Cortex of kidney (tissue), 1 donor: Measurements from ENCODE around the gene TRMT13.
"Not testable (repeated sequence)": the region's sequence is repeated elsewhere in the genome, so short reads cannot be mapped to it uniquely, and the experiment has no call there.

Experiments used
- DNase-seq: peaks from one replicate; lab custom pipeline; 2025; lab: John Stamatoyannopoulos, UW

Gene TRMT13

GRCh38 chr1:100162881-100163280 is 29.9 kb downstream of the TRMT13 start:
- no peak for DNase-seq

DNA sequence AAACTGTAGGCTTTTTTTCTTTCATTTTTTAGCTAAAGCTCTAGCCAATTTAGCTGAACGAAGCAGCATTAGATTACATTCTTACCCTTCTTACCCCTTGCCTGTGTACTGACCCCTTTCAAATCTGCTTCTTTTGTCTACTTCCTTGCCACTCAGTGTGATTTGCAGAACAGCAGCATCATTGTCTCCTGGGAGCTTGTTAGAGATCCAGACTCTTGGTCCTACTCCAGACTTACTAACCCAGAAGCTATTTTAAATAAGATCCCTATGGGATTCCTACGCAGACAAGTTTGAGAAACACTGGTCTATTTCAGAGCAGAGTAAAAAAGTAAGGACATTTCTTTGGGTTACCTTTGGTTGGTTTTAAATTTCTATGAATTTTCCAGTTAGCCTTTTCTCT is 31.3 kb downstream of the TRMT13 start:
- DNase-seq: no peak

- DNase-seq: no peak
Observed at GRCh38 chr1:100164702-100165101, 31.7 kb downstream of the TRMT13 start.

- DNase-seq: no peak
Observed at GRCh38 chr1:100168051-100168450, 35.1 kb downstream of the TRMT13 start.

DNA sequence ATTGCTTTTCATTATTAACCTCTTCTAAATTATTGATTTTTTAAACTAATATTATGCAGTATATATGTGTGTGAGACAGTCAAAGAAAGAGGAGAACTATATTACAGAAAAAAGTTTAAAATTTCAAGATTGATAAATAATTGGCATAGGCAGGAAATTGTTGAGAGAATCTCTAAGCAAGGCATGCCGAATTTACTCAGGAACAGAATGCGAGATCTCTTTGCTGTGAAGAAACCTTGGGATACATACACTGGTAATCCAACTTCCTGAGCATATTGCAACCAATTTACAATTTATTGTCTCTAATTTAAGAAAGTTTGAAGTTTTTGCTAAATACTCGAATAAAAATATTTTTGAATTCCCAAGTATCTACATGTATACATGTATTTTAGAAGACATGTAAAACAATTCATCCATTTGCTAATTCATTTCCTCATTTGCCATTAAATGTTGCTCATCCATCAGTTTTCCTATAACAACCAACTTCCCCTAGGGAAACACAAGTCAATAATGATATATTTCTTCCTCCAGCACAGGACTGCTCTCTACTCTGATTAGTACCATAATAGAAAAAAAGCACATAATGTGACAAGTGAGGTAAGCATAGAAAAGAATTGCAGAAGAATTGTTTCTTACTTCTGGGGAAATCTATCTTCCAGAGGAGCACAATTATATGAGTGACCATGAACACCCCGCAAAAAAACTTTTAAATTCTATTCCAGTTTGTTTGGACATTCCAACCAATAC is 44.5 kb downstream of the TRMT13 start:
- no peak for DNase-seq

DNA sequence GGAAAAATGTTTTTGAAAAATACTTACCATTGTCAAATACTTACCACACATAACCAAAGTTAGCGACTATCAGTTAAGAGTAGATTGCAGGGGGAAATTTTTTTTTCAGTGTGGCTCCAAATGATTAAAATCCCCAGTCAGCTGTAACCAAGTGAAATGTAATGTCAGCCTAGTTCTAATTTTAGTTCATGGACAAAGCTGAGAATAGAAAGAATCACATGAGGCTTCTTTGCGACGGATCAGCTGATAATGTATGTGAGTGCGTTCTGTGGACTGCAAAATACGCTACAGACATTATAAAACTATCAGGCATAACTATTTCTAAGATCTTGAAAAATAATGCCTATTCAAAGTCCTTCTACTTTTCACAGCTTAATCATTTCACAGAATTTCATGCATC is 45.1 kb downstream of the TRMT13 start, which contains the start of gene LRRC39:
Gene LRRC39, minus strand, starts transcription at position 166 of the 400 bp plus-strand sequence. CDS start 9,740 bp downstream, outside the sequence.
- DNase-seq: no peak

- no peak for DNase-seq
Observed at GRCh38 chr1:100183370-100183769, 50.4 kb downstream of the TRMT13 start.

- no peak for DNase-seq
Observed at GRCh38 chr1:100184536-100184935, 51.6 kb downstream of the TRMT13 start.

GRCh38 chr1:100187912-100188311 is 54.9 kb downstream of the TRMT13 start:
- DNase-seq: no peak

DNA sequence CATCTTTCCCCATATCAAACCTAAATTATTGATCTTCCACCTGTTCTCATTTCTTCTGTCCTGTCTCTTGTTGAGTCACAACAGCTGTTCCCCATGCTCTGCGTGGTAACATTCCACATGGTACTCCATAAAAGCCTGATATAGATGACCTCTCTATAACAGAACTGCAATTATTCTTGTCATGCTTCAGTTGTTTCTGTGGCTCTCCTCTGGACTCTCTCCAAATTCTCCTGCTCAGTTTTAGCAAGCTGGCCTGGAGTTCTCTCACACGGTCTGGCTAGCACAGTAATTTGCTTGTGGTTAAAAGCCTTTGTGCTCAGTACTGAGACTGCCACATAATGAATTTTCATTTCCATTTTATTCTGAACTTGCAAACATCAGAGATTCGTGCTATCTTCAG is 55.7 kb downstream of the TRMT13 start:
- no peak for DNase-seq

DNA sequence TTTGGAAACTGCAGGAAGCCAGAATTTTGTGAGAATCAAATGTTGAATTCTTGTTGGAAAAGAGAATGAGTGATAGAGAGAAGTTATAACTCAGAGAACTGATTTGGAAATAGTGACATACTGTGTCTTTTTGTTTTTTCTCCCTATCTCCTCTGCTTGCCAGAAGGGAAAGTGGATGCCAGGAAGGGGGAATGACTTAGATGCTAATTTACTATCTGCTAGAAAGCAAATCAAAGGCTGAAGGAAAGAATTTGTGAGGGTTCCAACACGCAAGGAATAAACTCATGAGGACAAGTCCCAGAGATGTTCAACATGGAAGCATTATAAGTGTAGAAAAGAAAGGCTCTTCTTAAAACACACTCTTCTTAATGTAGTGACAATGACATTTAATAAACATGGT is 65.6 kb downstream of the TRMT13 start:
- DNase-seq: no peak

DNA sequence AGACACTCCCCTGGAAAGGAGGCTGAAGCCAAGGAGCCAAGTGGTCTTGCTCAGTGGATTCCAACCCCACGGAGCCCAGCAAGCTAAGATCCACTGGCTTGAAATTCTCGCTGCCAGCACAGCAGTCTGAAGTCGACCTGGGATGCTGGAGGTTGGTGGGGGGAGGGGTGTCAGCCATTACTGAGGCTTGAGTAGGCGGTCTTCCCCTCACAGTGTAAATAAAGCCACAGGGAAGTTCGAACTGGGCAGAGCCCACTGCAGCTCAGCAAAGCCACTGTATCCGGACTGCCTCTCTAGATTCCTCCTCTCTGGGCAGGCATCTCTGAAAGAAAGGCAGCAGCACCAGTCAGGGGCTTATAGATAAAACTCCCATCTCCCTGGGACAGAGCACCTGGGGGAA is 67.1 kb downstream of the TRMT13 start:
- not testable (repeated sequence) for DNase-seq
